NT2/D1 (cell line): ENCODE data around the gene GLI1.

Source experiments
- SUZ12 ChIP-seq: IDR thresholded peaks from 2 replicates; pipeline ENCODE4 v1.6.1; 2011; ENCODE audit not compliant: insufficient read length, insufficient read depth; ENCODE audit errors: extremely low read depth
- YY1 ChIP-seq: IDR thresholded peaks from 2 replicates; pipeline ENCODE4 v1.6.1; 2011; ENCODE audit not compliant: insufficient read length, insufficient read depth
- ZNF274 ChIP-seq: IDR thresholded peaks from 2 replicates; pipeline ENCODE4 v1.6.1; 2011; ENCODE audit warnings: mild to moderate bottlenecking, low read depth, low read length

GRCh38 chr12:57475271-57476161 is 15.9 kb downstream of the GLI1 start:
- no peak for TF ChIP-seq ZNF274
- peak; percentile 94 for TF ChIP-seq SUZ12
- TF ChIP-seq YY1: no peak
